Measurements from ENCODE around the gene FAM193B.

The FAM193B gene

DNA sequence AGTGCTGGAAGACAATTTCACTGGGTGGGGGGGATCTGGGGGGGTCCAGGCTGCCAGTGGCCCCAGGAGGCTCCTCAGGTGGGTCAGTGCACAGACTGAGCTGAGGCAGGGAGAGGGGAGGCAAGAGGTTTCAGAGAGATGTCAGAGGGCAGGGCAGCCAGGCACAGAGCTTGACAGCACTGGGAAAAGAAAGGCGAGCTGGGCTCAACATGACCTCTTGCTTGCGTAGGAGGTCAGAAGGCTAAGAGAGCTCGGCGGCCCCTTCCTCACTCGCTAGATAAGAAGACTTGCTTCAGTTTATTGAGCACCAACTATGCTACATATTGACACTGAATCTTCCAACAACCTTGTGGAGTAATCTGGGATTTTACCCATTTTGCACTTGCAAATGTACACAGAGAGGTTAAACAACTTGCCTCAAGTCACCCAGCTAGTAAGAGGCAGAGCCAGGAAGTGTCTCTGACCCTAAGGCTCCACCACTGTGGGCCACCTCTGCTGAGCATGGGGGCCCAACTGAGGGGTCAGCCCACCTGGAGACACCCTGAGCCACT lies 60.5 kb downstream of the FAM193B start:
- DNase-seq (ENCODE audit: low read depth), result no peak
- TF ChIP-seq, protein P1, sequence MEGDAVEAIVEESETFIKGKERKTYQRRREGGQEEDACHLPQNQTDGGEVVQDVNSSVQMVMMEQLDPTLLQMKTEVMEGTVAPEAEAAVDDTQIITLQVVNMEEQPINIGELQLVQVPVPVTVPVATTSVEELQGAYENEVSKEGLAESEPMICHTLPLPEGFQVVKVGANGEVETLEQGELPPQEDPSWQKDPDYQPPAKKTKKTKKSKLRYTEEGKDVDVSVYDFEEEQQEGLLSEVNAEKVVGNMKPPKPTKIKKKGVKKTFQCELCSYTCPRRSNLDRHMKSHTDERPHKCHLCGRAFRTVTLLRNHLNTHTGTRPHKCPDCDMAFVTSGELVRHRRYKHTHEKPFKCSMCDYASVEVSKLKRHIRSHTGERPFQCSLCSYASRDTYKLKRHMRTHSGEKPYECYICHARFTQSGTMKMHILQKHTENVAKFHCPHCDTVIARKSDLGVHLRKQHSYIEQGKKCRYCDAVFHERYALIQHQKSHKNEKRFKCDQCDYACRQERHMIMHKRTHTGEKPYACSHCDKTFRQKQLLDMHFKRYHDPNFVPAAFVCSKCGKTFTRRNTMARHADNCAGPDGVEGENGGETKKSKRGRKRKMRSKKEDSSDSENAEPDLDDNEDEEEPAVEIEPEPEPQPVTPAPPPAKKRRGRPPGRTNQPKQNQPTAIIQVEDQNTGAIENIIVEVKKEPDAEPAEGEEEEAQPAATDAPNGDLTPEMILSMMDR (IDR thresholded peaks at IDR 0.05; ENCODE audit: control insufficient read depth, extremely low read depth, insufficient read depth), result no peak

DNA sequence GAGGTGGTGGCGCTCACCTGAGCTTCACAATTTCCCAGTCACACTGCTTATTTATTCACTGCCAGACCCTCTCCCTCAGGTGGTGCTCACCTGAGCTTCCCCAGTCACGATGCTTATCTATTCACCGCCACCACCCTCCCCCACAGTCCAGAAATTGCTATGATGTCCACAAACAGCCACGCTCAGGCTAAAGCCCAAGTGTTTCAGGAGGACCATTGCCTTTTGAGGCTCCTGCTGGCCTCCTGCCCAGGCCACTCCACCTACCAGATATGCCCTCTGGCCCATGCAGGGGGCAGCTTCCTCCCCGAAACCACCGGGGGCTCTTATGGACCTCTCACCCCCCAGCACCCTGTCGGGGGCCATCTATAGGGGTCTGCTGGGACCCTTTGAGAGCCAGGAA lies 61.5 kb downstream of the FAM193B start:
- no peak for DNase-seq (ENCODE audit: low read depth)
- no peak overlapping the region for H3K4me3 ChIP-seq (ENCODE audit: low read depth, low read length)
- TF ChIP-seq, protein P1 (IDR thresholded peaks at IDR 0.05; ENCODE audit: control insufficient read depth, extremely low read depth, insufficient read depth), result no peak

More for the DNA sequence above, 60.5 kb downstream of the FAM193B start:
- H3K4me3 ChIP-seq (ENCODE audit: low read depth, low read length), result no peak overlapping the region

DNA sequence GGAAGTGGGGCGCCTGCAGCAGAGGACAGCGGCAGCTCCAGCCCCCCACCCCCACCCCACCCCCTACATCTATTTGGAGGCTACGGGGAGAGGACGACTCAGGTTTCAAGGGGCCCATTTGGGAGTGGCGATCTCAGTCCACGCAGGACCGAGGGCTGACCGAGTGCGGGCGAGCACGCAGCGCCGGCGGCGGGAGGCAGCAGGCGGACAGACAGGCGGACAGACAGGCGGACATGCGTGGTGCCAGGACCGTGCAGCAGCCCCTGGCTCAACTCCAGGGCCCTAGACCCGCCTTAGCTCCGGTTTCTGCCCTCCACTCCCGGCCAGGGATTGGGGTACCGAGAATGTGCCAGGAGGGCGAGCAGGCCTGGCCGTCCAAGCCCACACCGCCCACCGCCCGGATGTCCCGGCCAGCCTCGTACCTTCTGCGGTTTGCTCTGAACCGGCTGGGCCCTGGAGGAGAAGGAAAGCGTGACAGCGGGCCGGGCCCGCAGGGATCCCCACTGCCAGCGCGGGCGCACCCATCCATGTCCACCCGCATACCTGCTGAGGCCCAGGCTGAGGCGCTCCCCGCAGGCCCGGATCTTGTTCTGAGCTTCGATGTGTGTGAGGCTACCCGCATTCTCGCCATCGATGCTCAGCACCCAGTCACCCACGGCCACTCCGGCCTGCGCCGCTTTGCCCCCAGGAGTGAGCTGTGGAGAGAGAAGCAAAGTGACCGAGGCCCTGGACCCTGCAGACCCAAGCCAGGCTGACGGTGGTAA lies 62.2 kb downstream of the FAM193B start:
- TF ChIP-seq, protein P1 (IDR thresholded peaks at IDR 0.05; ENCODE audit: control insufficient read depth, extremely low read depth, insufficient read depth), result no peak
- H3K4me3 ChIP-seq (ENCODE audit: low read depth, low read length), result no peak overlapping the region
- no peak for DNase-seq (ENCODE audit: low read depth)

DNA sequence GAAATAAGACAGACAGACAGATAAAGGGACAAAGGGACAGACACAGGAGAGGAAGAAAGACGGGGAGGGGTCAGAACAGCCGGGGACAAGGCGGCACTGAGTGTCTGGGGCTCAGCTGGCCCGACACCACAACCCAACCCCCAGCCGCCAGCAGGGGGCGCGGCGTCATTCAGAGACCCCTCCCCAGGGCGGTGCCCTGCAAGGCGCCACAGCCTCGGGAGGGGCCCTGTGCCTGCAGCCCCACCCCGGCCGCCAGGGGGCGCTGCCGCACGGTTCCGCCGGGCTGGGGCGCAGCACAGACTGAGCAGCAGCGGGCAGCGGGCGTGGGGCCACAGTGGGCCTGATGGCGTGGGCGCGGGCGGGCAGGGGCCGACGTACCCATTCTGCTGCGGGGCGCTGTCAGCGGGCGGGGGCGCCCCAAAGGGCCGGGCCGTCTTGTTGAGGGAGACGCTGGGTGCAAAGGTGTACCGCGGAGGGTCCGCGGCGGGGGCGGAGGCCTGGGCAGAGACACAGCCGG lies 62.9 kb downstream of the FAM193B start:
- DNase-seq (ENCODE audit: low read depth), result no peak
- TF ChIP-seq, protein P1 (IDR thresholded peaks at IDR 0.05; ENCODE audit: control insufficient read depth, extremely low read depth, insufficient read depth), result peak; percentile 42; the same call in 1 of the 2 replicates
- no peak overlapping the region for H3K4me3 ChIP-seq (ENCODE audit: low read depth, low read length)

DNA sequence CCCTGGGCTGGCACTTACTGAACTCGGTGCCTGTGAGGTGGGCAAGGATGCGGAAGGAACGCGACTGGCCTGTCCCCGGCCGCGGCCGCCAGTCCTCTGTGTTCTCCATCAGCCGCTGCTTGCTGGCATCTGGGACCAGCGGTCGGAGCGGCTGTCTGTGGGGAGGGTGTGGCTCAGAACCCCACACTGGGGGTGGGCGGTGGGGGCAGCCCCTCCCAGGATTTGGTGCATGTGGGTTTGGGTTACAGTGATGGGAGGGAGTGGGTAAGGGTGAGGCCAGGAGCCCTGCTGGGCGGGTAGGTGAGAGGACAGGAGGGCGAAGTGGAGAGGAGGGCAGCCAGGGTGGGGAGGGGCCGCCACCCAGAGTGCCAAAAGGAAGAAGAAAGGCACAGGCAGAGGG lies 63.4 kb downstream of the FAM193B start:
- TF ChIP-seq, protein P1 (IDR thresholded peaks at IDR 0.05; ENCODE audit: control insufficient read depth, extremely low read depth, insufficient read depth), result no peak

DNA sequence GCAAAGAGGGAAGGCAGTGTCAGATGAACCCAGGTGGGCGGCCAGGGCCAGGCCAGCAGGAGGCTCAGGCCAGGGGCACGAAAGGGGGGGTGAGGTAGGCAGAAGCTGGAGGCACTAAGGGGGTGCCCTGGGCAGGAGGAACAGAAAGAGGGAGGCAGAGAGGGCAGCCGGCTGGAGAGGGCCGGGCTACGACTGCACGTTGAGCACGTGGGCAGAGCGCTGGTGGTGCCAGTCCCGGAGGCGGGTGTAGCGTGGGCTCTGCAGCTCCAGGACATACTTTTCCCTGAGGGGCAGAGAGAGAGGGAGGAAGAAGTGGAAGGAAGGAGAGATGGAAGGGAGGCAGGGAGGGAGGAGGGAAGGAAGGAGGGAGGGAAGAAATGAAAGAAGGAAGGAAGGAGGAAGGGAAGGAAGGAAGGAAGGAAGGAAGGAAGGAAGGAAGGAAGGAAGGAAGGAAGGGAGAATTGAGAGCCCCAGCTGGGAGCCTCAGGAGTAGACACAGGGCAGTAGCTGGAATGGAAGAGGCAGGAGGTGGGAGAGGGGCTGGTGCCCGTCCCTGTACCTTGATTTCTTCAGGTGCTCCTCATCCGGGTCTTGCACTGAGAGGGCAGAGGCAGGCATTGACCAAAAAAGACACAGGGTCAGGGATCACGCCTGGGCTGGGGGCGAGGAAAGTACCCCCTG lies 63.9 kb downstream of the FAM193B start:
- TF ChIP-seq, protein P1 (IDR thresholded peaks at IDR 0.05; ENCODE audit: control insufficient read depth, extremely low read depth, insufficient read depth), result no peak
- H3K4me3 ChIP-seq (ENCODE audit: low read depth, low read length), result no peak overlapping the region

More for the DNA sequence above, 63.4 kb downstream of the FAM193B start:
- no peak overlapping the region for H3K4me3 ChIP-seq (ENCODE audit: low read depth, low read length)
- DNase-seq (ENCODE audit: low read depth), result no peak

More for the DNA sequence above, 63.9 kb downstream of the FAM193B start:
- no peak for DNase-seq (ENCODE audit: low read depth)
